ENCODE measurements around the gene RDH16. TPM values are rescaled to one million over a fixed set of nuclear protein-coding genes. Genes with fewer than 3 reads are reported as not detected.
"Not testable (repeated sequence)": the region's sequence is repeated elsewhere in the genome, so short reads cannot be mapped to it uniquely, and the experiment has no call there.

The RDH16 gene
- total RNA-seq, 1 experiment from 2014 or later, result 0.08 TPM

GRCh38 chr12:56943374-56943773 is 14.0 kb downstream of the RDH16 start:
- CTCF ChIA-PET; H3K27ac ChIP-seq (ENCODE audit: low read length); H3K36me3 ChIP-seq (ENCODE audit: control insufficient read depth, insufficient read depth, low read length); in situ Hi-C loops (cut with HindIII; ENCODE audit: low pct_unique_long_range_greater_than_20kb, low sequenced_read_pairs); H3K4me1 ChIP-seq (ENCODE audit: control insufficient read depth, insufficient read depth, low read length); BruUV-seq (replicated peaks); H3K9me3 ChIP-seq (ENCODE audit: control insufficient read depth, insufficient read depth, low read depth, low read length); H3K4me3 ChIP-seq (ENCODE audit: low read depth in 2 of 2, low read length in 2 of 2); H3K27me3 ChIP-seq (ENCODE audit: control insufficient read depth, insufficient read depth, low read length); POLR2A ChIA-PET; intact Hi-C loops (cut with micrococcal nuclease; ENCODE audit: unreplicated experiment); ATAC-seq; DNase-seq (ENCODE audit: low read depth, low spot score): not testable (repeated sequence)

GRCh38 chr12:56941299-56942017 is 15.9 kb downstream of the RDH16 start:
- DNase-seq (ENCODE audit: low read depth, low spot score) (no peak), ATAC-seq (peak; percentile 91)
- Histone ChIP-seq H3K4me1 (ENCODE audit: control insufficient read depth, insufficient read depth, low read length) (peaks cover 7% of the 10 kb centered on the region), H3K27me3 (ENCODE audit: control insufficient read depth, insufficient read depth, low read length) (no peaks in the 10 kb centered on the region), H3K36me3 (ENCODE audit: control insufficient read depth, insufficient read depth, low read length) (no peaks in the 10 kb centered on the region), H3K4me3 (ENCODE audit: low read depth in 2 of 2, low read length in 2 of 2) (no peak overlapping the region), H3K27ac (ENCODE audit: low read length) (no peak overlapping the region), H3K9me3 (ENCODE audit: control insufficient read depth, insufficient read depth, low read depth, low read length) (no peaks in the 10 kb centered on the region)
- TF ChIP-seq POLR2AphosphoS5 (IDR thresholded peaks at IDR 0.05; ENCODE audit: low read depth, low read length) (no peak), TCF7L2 (IDR thresholded peaks at IDR 0.05; ENCODE audit: low read depth, low read length) (no peak), CTCF (IDR thresholded peaks at IDR 0.05) (no peak), SIN3A (IDR thresholded peaks at IDR 0.05; ENCODE audit: borderline replicate concordance, insufficient read depth, low read depth, low read length) (no peak), REST (IDR thresholded peaks at IDR 0.05; ENCODE audit: insufficient read depth in 1 of 2, low read depth in 2 of 2, low read length in 1 of 2) (no peak)
- ChIA-PET POLR2A (no interaction called here), CTCF (no interaction called here)
- no TSS peak for BruUV-seq (replicated peaks)
- in situ Hi-C loops (cut with HindIII; ENCODE audit: low pct_unique_long_range_greater_than_20kb, low sequenced_read_pairs), result no loop called here
- intact Hi-C loops (cut with micrococcal nuclease; ENCODE audit: unreplicated experiment), result no loop called here

GRCh38 chr12:56940942-56941298 is 16.5 kb downstream of the RDH16 start:
- H3K4me3 ChIP-seq (ENCODE audit: low read depth in 2 of 2, low read length in 2 of 2); DNase-seq (ENCODE audit: low read depth, low spot score); POLR2A ChIA-PET; H3K9me3 ChIP-seq (ENCODE audit: control insufficient read depth, insufficient read depth, low read depth, low read length); in situ Hi-C loops (cut with HindIII; ENCODE audit: low pct_unique_long_range_greater_than_20kb, low sequenced_read_pairs); CTCF ChIA-PET; H3K27me3 ChIP-seq (ENCODE audit: control insufficient read depth, insufficient read depth, low read length); intact Hi-C loops (cut with micrococcal nuclease; ENCODE audit: unreplicated experiment); H3K27ac ChIP-seq (ENCODE audit: low read length); H3K4me1 ChIP-seq (ENCODE audit: control insufficient read depth, insufficient read depth, low read length); BruUV-seq (replicated peaks); H3K36me3 ChIP-seq (ENCODE audit: control insufficient read depth, insufficient read depth, low read length): not testable (repeated sequence)
- ATAC-seq, result peak; percentile 43; the same call in 1 of the 2 replicates

Measured in Panc1 (cell line).